ENCODE results near the gene ZNF532.

DNA sequence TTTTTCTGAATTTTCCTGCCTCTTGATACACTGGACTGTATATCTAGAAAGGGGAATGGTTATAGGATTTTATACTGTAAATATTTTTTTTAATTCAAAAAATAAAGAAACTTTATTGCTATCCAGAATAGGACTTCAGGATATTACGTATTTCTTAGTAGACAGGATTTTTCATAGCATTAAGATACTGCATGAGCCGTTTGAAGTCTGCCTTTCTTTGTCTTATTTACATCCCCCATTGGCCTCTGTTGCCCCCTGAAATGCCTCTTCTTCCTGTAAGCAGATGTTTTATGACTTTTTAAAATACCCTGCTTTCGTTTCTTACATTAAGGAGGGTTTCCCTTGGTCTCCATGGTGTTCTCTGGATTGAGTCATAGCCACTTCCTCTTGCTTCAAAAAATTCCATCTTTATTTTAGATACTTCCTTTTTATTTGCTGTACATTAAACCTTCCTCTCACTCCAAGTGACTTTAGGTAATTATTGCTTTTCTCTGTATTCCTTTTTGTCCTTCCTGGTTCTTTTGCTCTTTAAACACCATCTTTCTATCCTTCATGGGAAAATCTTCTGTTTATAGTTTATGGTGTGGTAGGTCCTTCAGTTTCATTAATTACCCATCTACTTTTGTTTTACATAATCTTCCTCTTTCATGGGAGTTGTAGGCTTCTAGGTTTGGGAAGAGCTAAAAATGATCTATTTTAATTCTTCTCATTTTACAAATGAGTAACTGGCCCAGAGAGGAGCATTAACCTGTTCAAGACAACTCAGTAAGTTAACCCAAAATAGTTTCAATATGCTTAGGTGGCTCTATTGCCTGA lies 72.6 kb downstream of the ZNF532 start:
- no peak for TF ChIP-seq POLR2AphosphoS5 (IDR thresholded peaks at IDR 0.05; ENCODE audit: borderline replicate concordance, low read depth, low read length)
- TF ChIP-seq EZH2 (IDR thresholded peaks at IDR 0.05) = no peak

Data from SK-N-MC (cell line).